Measurements from ENCODE around the gene ZNF117. TPM values are rescaled to one million over a fixed set of nuclear protein-coding genes. Genes with fewer than 3 reads are reported as not detected.

The ZNF117 gene
- total and polyA plus RNA-seq, 2 of the 8 experiments (the other 6 are each of a cell fraction or from before 2014, with no cell fraction given): 2.9 to 13.0 TPM

DNA sequence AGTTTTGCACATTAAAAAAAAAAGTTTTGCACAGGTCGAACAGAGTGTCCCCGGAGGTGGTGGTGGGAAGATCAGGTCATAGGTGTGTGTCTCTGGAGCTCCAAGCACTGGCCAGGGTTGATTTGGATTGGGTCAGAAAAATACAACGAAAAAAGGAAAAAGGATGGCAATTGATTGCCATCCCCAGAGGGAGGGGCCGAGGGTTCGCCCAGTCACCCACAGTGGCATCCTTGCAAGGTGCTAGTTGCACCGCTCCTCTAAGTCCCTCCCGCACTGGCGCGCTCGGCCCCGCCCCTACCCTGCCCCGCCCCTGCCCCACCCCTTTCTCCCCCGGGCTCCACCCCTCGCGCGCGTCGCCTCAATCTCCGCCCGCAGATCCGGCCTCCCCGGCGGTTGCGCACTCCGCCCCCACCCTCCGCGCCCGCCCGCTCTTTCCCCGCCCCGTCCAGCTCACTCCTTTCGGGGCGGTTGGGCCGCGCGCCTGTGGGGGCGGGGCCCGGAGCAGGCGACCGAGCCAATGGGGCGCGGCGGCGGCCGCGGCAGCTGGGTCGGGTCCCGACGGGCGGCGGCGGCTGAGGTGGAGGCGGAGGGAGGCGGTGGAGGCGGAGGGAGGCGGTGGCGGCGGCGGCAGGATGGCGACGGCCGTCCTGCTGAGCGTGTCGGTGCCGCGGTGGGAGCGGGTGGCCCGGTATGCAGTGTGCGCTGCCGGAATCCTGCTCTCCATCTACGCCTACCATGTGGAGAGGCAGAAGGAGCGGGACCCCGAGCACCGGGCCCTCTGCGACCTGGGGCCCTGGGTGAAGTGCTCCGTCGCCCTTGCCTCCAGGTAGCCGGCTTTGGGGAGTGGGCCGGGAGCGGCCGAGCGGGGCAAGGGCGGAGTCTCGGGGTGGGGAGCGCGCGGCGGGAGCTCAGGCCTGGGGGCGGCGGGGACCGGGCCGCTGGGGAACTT, 47.2 kb upstream of the ZNF117 start (continued):
- no peak for TF ChIP-seq SRF (IDR thresholded peaks at IDR 0.05; ENCODE audit: low read depth, low read length)
- TF ChIP-seq SIRT6 (IDR thresholded peaks at IDR 0.05; ENCODE audit: low read length): no peak
- no peak for TF ChIP-seq SIX5 (IDR thresholded peaks at IDR 0.05; ENCODE audit: low read depth, low read length)
- TF ChIP-seq RNF2 (IDR thresholded peaks at IDR 0.05; ENCODE audit: borderline replicate concordance, low read depth, low read length, missing control alignments, poor library complexity, severe bottlenecking): no peak
- TF ChIP-seq JUND (IDR thresholded peaks at IDR 0.05; ENCODE audit: low read length): no peak
- no peak for TF ChIP-seq NANOG (IDR thresholded peaks at IDR 0.05; ENCODE audit: insufficient read depth, low read depth, low read length, poor library complexity, severe bottlenecking)
- TF ChIP-seq TEAD4 (IDR thresholded peaks at IDR 0.05; ENCODE audit: low read depth, low read length): no peak
- peak; percentile 57 for TF ChIP-seq TAF1 (IDR thresholded peaks at IDR 0.05; ENCODE audit: low read depth, low read length)
- no peak for TF ChIP-seq SIN3A (conservative IDR thresholded peaks at IDR 0.05 in 1 of 2, IDR thresholded peaks at IDR 0.05 in 1 of 2; ENCODE audit: low read depth in 1 of 2, low read length in 2 of 2)
- TF ChIP-seq JUN (IDR thresholded peaks at IDR 0.05; ENCODE audit: low read depth, low read length): no peak
- no peak for TF ChIP-seq CEBPB (IDR thresholded peaks at IDR 0.05; ENCODE audit: low read depth, low read length)
- peak; percentile 54 for TF ChIP-seq KDM4A (IDR thresholded peaks at IDR 0.05; ENCODE audit: low read depth, low read length, severe bottlenecking)
- TF ChIP-seq YY1 (IDR thresholded peaks at IDR 0.05; ENCODE audit: low read depth, low read length): peak; percentile 66; the same call in 1 of the 2 replicates
- TF ChIP-seq GTF2F1 (IDR thresholded peaks at IDR 0.05; ENCODE audit: borderline replicate concordance, low read depth, low read length): no peak
- 0 out of 2 replicates have a peak, but pooled peaks have one; percentile 86 for TF ChIP-seq RBBP5 (IDR thresholded peaks at IDR 0.05; ENCODE audit: borderline replicate concordance, low read depth, low read length)
- TF ChIP-seq PHF8 (conservative IDR thresholded peaks at IDR 0.05; ENCODE audit: low read depth, low read length): peak; percentile 85
- TF ChIP-seq CREB1 (IDR thresholded peaks at IDR 0.05): no peak
